Endothelial cell (in vitro differentiated cells): ENCODE data around the gene QSER1. TPM values are rescaled to one million over a fixed set of nuclear protein-coding genes. Genes with fewer than 3 reads are reported as not detected.

ENCODE experiments used
- DNase-seq: peaks from one replicate; pipeline ENCODE4 v3.0.0; 2021; ENCODE audit warnings: low spot score
- H3K27ac Mint-ChIP-seq: one replicate; pipeline ENCODE4 v1.8.0; 2021; ENCODE audit warnings: mixed read lengths, inconsistent platforms; ENCODE audit not compliant: unreplicated experiment
- H3K27me3 Mint-ChIP-seq: one replicate; pipeline ENCODE4 v1.8.0; 2021; ENCODE audit warnings: mild to moderate bottlenecking, moderate library complexity, mixed read lengths, inconsistent platforms; ENCODE audit not compliant: unreplicated experiment
- H3K36me3 Mint-ChIP-seq: one replicate; pipeline ENCODE4 v1.8.0; 2021; ENCODE audit warnings: mild to moderate bottlenecking, low read depth, mixed read lengths, inconsistent platforms; ENCODE audit not compliant: unreplicated experiment
- H3K4me1 Mint-ChIP-seq: one replicate; pipeline ENCODE4 v1.8.0; 2021; ENCODE audit warnings: mild to moderate bottlenecking, mixed read lengths, inconsistent platforms; ENCODE audit not compliant: unreplicated experiment
- H3K4me3 Mint-ChIP-seq: one replicate; pipeline ENCODE4 v1.8.0; 2021; ENCODE audit warnings: mild to moderate bottlenecking, mixed read lengths, inconsistent platforms; ENCODE audit not compliant: unreplicated experiment
- H3K9me3 Mint-ChIP-seq: one replicate; pipeline ENCODE4 v1.8.0; 2021; ENCODE audit warnings: mixed read lengths, inconsistent platforms; ENCODE audit not compliant: unreplicated experiment
- CTCF ChIP-seq: fragments of 200-600 bp; sonication (generic); IDR thresholded peaks from one replicate; pipeline ENCODE4 v1.5.0; 2021; ENCODE audit warnings: antibody characterized with exemption; ENCODE audit not compliant: unreplicated experiment
- total RNA-seq: library from RNA; stranded (reverse); fragmentation: NEBNext Ultra II Directional; extraction: Animal tissue kit (Norgen Biotek cat#: 25700); gene quantifications from one replicate; pipeline ENCODE4 v1.2.1, GENCODE V29; 2021; ENCODE audit not compliant: unreplicated experiment

The QSER1 gene
- total RNA-seq, 1 donor from 2014 or later: 57.4 TPM

GRCh38 chr11:33015621-33016551, 123.3 kb downstream of the QSER1 start, which contains the start of gene DEPDC7:
Gene DEPDC7 (plus strand): TSS chr11:33015878. CDS start chr11:33015956, 78 bp downstream.
- Mint-ChIP-seq H3K9me3 (no peaks in the 10 kb centered on the region), H3K36me3 (no peaks in the 10 kb centered on the region), H3K4me1 (peaks cover 3% of the 10 kb centered on the region), H3K4me3 (peak within 1 kb of the TSS; percentile 89), H3K27ac (no peak within 1 kb of the TSS), H3K27me3 (peaks cover 11% of the 10 kb centered on the region)
- DNase-seq: peak; percentile 80
- TF ChIP-seq CTCF: no peak

GRCh38 chr11:33016654-33017053, 124.0 kb downstream of the QSER1 start:
- Mint-ChIP-seq H3K36me3 (no peaks in the 10 kb centered on the region), H3K27ac (no peak overlapping the region), H3K9me3 (no peaks in the 10 kb centered on the region)

GRCh38 chr11:33017478-33017877, 124.9 kb downstream of the QSER1 start:
- no peak overlapping the region for H3K4me3 Mint-ChIP-seq
- H3K27me3 Mint-ChIP-seq: peaks cover 11% of the 10 kb centered on the region

More at GRCh38 chr11:33016654-33017053, 124.0 kb downstream of the QSER1 start:
- peaks cover 11% of the 10 kb centered on the region for H3K27me3 Mint-ChIP-seq
- DNase-seq: no peak
- H3K4me1 Mint-ChIP-seq: peaks cover 3% of the 10 kb centered on the region
- TF ChIP-seq CTCF: no peak
- H3K4me3 Mint-ChIP-seq: peak overlapping the region; percentile 89

GRCh38 chr11:33017965-33018364, 125.4 kb downstream of the QSER1 start:
- H3K27ac Mint-ChIP-seq: no peak overlapping the region
- H3K9me3 Mint-ChIP-seq: no peaks in the 10 kb centered on the region
- no peak for TF ChIP-seq CTCF
- H3K27me3 Mint-ChIP-seq: peaks cover 11% of the 10 kb centered on the region
- H3K4me3 Mint-ChIP-seq: no peak overlapping the region
- peaks cover 3% of the 10 kb centered on the region for H3K4me1 Mint-ChIP-seq
- DNase-seq: no peak
- H3K36me3 Mint-ChIP-seq: no peaks in the 10 kb centered on the region

More at GRCh38 chr11:33017478-33017877, 124.9 kb downstream of the QSER1 start:
- peaks cover 3% of the 10 kb centered on the region for H3K4me1 Mint-ChIP-seq
- TF ChIP-seq CTCF: no peak
- DNase-seq: no peak
- no peaks in the 10 kb centered on the region for H3K9me3 Mint-ChIP-seq
- no peaks in the 10 kb centered on the region for H3K36me3 Mint-ChIP-seq
- H3K27ac Mint-ChIP-seq: no peak overlapping the region

- Mint-ChIP-seq H3K4me3 (no peak overlapping the region), H3K36me3 (no peaks in the 10 kb centered on the region), H3K4me1 (peaks cover 3% of the 10 kb centered on the region), H3K9me3 (no peaks in the 10 kb centered on the region), H3K27me3 (peaks cover 9% of the 10 kb centered on the region), H3K27ac (no peak overlapping the region)
- no peak for DNase-seq
- TF ChIP-seq CTCF: no peak
Observed at GRCh38 chr11:33018840-33019239, 126.2 kb downstream of the QSER1 start.
